ENCODE data around the gene MX1. TPM values are rescaled to one million over a fixed set of nuclear protein-coding genes. Genes with fewer than 3 reads are reported as not detected.

Gene MX1, protein sequence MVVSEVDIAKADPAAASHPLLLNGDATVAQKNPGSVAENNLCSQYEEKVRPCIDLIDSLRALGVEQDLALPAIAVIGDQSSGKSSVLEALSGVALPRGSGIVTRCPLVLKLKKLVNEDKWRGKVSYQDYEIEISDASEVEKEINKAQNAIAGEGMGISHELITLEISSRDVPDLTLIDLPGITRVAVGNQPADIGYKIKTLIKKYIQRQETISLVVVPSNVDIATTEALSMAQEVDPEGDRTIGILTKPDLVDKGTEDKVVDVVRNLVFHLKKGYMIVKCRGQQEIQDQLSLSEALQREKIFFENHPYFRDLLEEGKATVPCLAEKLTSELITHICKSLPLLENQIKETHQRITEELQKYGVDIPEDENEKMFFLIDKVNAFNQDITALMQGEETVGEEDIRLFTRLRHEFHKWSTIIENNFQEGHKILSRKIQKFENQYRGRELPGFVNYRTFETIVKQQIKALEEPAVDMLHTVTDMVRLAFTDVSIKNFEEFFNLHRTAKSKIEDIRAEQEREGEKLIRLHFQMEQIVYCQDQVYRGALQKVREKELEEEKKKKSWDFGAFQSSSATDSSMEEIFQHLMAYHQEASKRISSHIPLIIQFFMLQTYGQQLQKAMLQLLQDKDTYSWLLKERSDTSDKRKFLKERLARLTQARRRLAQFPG
- total RNA-seq, result 32.2 to 42.4 TPM (median 32.9 TPM) in 3 replicates

DNA sequence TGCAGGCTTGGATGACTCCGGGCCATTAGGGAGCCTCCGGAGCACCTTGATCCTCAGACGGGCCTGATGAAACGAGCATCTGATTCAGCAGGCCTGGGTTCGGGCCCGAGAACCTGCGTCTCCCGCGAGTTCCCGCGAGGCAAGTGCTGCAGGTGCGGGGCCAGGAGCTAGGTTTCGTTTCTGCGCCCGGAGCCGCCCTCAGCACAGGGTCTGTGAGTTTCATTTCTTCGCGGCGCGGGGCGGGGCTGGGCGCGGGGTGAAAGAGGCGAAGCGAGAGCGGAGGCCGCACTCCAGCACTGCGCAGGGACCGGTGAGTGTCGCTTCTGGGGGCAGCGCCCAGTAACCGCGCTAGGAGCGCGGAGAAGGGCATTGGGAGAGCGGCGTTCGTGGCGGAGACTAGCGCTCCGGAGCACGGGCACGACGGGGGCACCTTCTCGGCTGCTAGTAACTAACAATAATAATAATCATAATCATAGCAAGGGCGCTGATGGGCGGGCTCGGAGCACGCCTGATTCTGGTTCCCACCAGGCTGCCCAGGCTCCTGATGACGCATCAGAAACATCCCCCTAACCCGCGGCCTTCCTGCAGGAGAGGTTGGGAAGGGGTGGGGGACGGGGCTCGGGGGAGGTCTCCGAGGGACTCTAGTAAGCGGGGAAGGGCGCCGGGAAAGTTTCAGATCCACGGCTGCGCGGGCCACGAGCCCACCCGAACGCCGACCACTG, at the start of gene MX1:
MX1 (plus strand) TSS at position 286 of the 722 bp plus-strand sequence. CDS start 5,832 bp downstream, outside the sequence.
- TF ChIP-seq, protein P1, sequence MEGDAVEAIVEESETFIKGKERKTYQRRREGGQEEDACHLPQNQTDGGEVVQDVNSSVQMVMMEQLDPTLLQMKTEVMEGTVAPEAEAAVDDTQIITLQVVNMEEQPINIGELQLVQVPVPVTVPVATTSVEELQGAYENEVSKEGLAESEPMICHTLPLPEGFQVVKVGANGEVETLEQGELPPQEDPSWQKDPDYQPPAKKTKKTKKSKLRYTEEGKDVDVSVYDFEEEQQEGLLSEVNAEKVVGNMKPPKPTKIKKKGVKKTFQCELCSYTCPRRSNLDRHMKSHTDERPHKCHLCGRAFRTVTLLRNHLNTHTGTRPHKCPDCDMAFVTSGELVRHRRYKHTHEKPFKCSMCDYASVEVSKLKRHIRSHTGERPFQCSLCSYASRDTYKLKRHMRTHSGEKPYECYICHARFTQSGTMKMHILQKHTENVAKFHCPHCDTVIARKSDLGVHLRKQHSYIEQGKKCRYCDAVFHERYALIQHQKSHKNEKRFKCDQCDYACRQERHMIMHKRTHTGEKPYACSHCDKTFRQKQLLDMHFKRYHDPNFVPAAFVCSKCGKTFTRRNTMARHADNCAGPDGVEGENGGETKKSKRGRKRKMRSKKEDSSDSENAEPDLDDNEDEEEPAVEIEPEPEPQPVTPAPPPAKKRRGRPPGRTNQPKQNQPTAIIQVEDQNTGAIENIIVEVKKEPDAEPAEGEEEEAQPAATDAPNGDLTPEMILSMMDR (IDR thresholded peaks at IDR 0.05; ENCODE audit: unreplicated experiment), result no peak
- H3K27me3 Mint-ChIP-seq (ENCODE audit: low read depth), result peaks cover 27% of the 10 kb centered on the region
- peak in 1 of 2 experiments; percentile 53 for DNase-seq (ENCODE audit: low spot score in 2 of 2, unreplicated experiment in 2 of 2)
- H3K4me1 Mint-ChIP-seq, result peaks cover 8% of the 10 kb centered on the region
- no peaks in the 10 kb centered on the region for H3K9me3 Mint-ChIP-seq
- peaks cover 4% of the 10 kb centered on the region for H3K36me3 Mint-ChIP-seq
- peak within 1 kb of the TSS; percentile 75 for H3K4me3 Mint-ChIP-seq
- H3K27ac Mint-ChIP-seq, result peak within 1 kb of the TSS; percentile 59

DNA sequence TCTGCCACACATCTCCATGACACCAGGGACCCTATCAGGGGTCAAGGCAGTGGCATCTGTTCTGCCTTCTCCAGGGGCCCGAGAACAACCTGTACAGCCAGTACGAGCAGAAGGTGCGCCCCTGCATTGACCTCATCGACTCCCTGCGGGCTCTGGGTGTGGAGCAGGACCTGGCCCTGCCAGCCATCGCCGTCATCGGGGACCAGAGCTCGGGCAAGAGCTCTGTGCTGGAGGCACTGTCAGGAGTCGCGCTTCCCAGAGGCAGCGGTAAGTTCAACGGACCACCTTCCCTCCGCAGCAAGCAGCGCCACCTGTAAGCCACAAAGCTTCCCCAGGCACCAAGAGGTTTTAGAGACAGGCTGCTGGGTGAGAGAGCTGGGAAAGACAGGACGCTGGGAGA, 48.3 kb upstream of the MX1 start:
- no peaks in the 10 kb centered on the region for H3K36me3 Mint-ChIP-seq
- peaks cover 3% of the 10 kb centered on the region for H3K27me3 Mint-ChIP-seq (ENCODE audit: low read depth)
- DNase-seq (ENCODE audit: low spot score in 2 of 2, unreplicated experiment in 2 of 2), result no peak
- no peak overlapping the region for H3K27ac Mint-ChIP-seq
- TF ChIP-seq, protein P1 (IDR thresholded peaks at IDR 0.05; ENCODE audit: unreplicated experiment), result no peak
- no peaks in the 10 kb centered on the region for H3K4me1 Mint-ChIP-seq
- H3K9me3 Mint-ChIP-seq, result no peaks in the 10 kb centered on the region
- H3K4me3 Mint-ChIP-seq, result no peak overlapping the region

DNA sequence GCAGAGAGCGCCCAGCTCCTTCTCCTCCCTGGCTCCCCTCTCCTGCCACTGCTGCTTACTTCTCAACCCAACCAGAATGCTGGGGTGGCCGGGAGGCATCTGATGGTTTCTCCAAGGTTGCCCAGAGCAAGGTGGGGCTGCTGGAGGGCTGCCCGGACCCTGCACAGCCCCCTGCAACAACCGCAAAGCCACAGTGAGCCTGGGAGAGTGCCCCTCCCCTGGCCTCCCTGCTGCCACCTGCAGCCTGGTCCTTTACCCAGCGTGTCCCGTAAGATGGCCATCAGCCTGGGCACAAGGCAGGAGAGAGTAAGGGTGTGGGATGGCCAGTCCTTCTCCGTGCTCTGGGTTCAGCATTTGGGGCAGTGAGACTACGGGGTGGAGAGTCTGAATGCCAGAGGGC, 47.2 kb upstream of the MX1 start:
- TF ChIP-seq, protein P1 (IDR thresholded peaks at IDR 0.05; ENCODE audit: unreplicated experiment), result no peak
- Mint-ChIP-seq H3K27me3 (ENCODE audit: low read depth) (peaks cover 3% of the 10 kb centered on the region), H3K9me3 (no peaks in the 10 kb centered on the region), H3K36me3 (no peaks in the 10 kb centered on the region), H3K4me1 (no peaks in the 10 kb centered on the region), H3K4me3 (no peak overlapping the region), H3K27ac (no peak overlapping the region)
- no peak for DNase-seq (ENCODE audit: low spot score in 2 of 2, unreplicated experiment in 2 of 2)

DNA sequence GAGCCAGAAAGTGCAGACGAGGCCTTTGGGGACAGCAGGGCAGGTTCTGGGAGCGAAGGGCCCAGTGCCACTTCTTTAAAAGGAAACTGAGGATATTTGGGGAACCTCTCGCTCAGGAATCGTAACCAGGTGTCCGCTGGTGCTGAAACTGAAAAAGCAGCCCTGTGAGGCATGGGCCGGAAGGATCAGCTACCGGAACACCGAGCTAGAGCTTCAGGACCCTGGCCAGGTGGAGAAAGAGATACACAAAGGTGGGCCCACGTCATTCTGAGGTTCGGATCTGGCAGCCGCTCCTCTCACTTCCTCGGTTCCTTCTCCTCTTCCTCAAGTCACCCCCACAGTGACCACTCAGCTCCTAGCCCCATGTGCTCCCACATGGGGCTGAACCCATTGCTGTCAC, 46.1 kb upstream of the MX1 start:
- peaks cover 3% of the 10 kb centered on the region for H3K27me3 Mint-ChIP-seq (ENCODE audit: low read depth)
- no peak for DNase-seq (ENCODE audit: low spot score in 2 of 2, unreplicated experiment in 2 of 2)
- H3K4me1 Mint-ChIP-seq, result no peaks in the 10 kb centered on the region
- no peaks in the 10 kb centered on the region for H3K9me3 Mint-ChIP-seq
- no peak overlapping the region for H3K4me3 Mint-ChIP-seq
- TF ChIP-seq, protein P1 (IDR thresholded peaks at IDR 0.05; ENCODE audit: unreplicated experiment), result no peak
- H3K36me3 Mint-ChIP-seq, result no peaks in the 10 kb centered on the region
- H3K27ac Mint-ChIP-seq, result no peak overlapping the region

GRCh38 chr21:41381731-41382130, 44.3 kb upstream of the MX1 start:
- no peaks in the 10 kb centered on the region for H3K36me3 Mint-ChIP-seq
- H3K27me3 Mint-ChIP-seq (ENCODE audit: low read depth), result peaks cover 3% of the 10 kb centered on the region
- no peaks in the 10 kb centered on the region for H3K4me1 Mint-ChIP-seq
- TF ChIP-seq, protein P1 (IDR thresholded peaks at IDR 0.05; ENCODE audit: unreplicated experiment), result no peak
- no peak overlapping the region for H3K27ac Mint-ChIP-seq
- no peak overlapping the region for H3K4me3 Mint-ChIP-seq
- no peak for DNase-seq (ENCODE audit: low spot score in 2 of 2, unreplicated experiment in 2 of 2)
- H3K9me3 Mint-ChIP-seq, result peaks cover 4% of the 10 kb centered on the region

Measured in mesothelial cell of epicardium (in vitro differentiated cells).